ENCODE data around the gene HDAC3.

- TF ChIP-seq GATA3 (IDR thresholded peaks at IDR 0.05; ENCODE audit: low read depth, low read length) (no peak), GATA2 (IDR thresholded peaks at IDR 0.05; ENCODE audit: low read depth, low read length) (no peak)
These were observed 28.1 kb downstream of the HDAC3 start for GRCh38 chr5:141608557-141608956.

All from SH-SY5Y (cell line).